IMR-90 (cell line): ENCODE measurements around the gene B4GALT5. TPM values are rescaled to one million over a fixed set of nuclear protein-coding genes. Genes with fewer than 3 reads are reported as not detected.

Source experiments
- ATAC-seq: fragments of 200-7000 bp; cut with Tn5 transposase; 2 replicates; pipeline ENCODE4 v1.9.1; 2020; ENCODE audit warnings: low read depth, mild to moderate bottlenecking, moderate library complexity
- BruUV-seq: library from RNA; stranded (reverse); fragments of 400-500 nt; replicated peaks from 2 replicates; lab custom pipeline; 2021; lab: Mats Ljungman, UMichigan
- CTCF ChIA-PET: fragments of 300-600 bp; formaldehyde crosslinking; extraction: SDS; loops from one replicate; lab custom pipeline; 2021; ENCODE audit warnings: antibody characterized with exemption; lab: Yijun Ruan, JAX
- POLR2A ChIA-PET: fragments of 300-600 bp; sonication (Branson Sonifier 250); formaldehyde crosslinking; loops from one replicate; lab custom pipeline; 2022; ENCODE audit warnings: antibody characterized with exemption; ENCODE audit not compliant: unreplicated experiment; lab: Charles Lee
- DNase-seq: peaks from one replicate; pipeline ENCODE4 v3.0.0; 2013
- H2AFZ ChIP-seq: replicated peaks from 2 replicates; pipeline ENCODE3; 2013; ENCODE audit warnings: low read length, mild to moderate bottlenecking; ENCODE audit not compliant: poor library complexity
- H2AK5ac ChIP-seq: 2 replicates; pipeline ENCODE4 v1.6.1; 2013; ENCODE audit warnings: low read depth, low read length, inconsistent platforms
- H2AK9ac ChIP-seq: replicated peaks from 2 replicates; pipeline ENCODE3; 2013; ENCODE audit warnings: mild to moderate bottlenecking, low read depth, low read length, moderate library complexity; ENCODE audit not compliant: poor library complexity
- H2BK120ac ChIP-seq: 2 replicates; pipeline ENCODE4 v1.6.1; 2013; ENCODE audit warnings: low read depth, low read length, inconsistent platforms
- H2BK15ac ChIP-seq: 3 replicates; pipeline ENCODE4 v1.6.1; 2013; ENCODE audit warnings: low read depth, low read length, inconsistent platforms
- H2BK20ac ChIP-seq: 2 replicates; pipeline ENCODE4 v1.6.1; 2013; ENCODE audit warnings: low read depth, mild to moderate bottlenecking, inconsistent platforms, low read length, moderate library complexity
- H2BK5ac ChIP-seq: 2 replicates; pipeline ENCODE4 v1.6.1; 2013; ENCODE audit warnings: mild to moderate bottlenecking, low read depth, low read length, inconsistent platforms; ENCODE audit not compliant: poor library complexity, severe bottlenecking
- H3K14ac ChIP-seq: replicated peaks from 2 replicates; pipeline ENCODE4 v1.6.1; 2013; ENCODE audit warnings: low read depth, low read length, inconsistent platforms
- H3K18ac ChIP-seq: 2 replicates; pipeline ENCODE4 v1.6.1; 2013; ENCODE audit warnings: low read depth, low read length, control low read depth
- H3K23ac ChIP-seq: 2 replicates; pipeline ENCODE4 v1.6.1; 2013; ENCODE audit warnings: low read depth, low read length, inconsistent platforms
- H3K27ac ChIP-seq: 2 replicates; pipeline ENCODE4 v1.5.1; 2013; ENCODE audit warnings: mild to moderate bottlenecking, control low read depth, low read length; ENCODE audit not compliant: insufficient read depth
- H3K27me3 ChIP-seq: 2 replicates; pipeline ENCODE4 v1.6.1; 2013; ENCODE audit warnings: low read length; ENCODE audit not compliant: control insufficient read depth, insufficient read depth
- H3K36me3 ChIP-seq: 2 replicates; pipeline ENCODE4 v1.6.1; 2013; ENCODE audit warnings: low read length, mixed read lengths; ENCODE audit not compliant: control insufficient read depth, insufficient read depth
- H3K4ac ChIP-seq: 2 replicates; pipeline ENCODE4 v1.6.1; 2013; ENCODE audit warnings: low read depth, low read length, inconsistent platforms
- H3K4me1 ChIP-seq: 2 replicates; pipeline ENCODE4 v1.6.1; 2013; ENCODE audit warnings: low read length, mixed read lengths; ENCODE audit not compliant: control insufficient read depth, insufficient read depth
- H3K4me2 ChIP-seq: 2 replicates; pipeline ENCODE4 v1.6.1; 2013; ENCODE audit warnings: low read depth, mild to moderate bottlenecking, control low read depth, low read length, moderate library complexity
- H3K4me3 ChIP-seq: 2 replicates; pipeline ENCODE4 v1.5.1; 2013; ENCODE audit warnings: low read depth, mild to moderate bottlenecking, control low read depth, low read length, moderate library complexity; ENCODE audit not compliant: insufficient read depth
- H3K56ac ChIP-seq: 2 replicates; pipeline ENCODE4 v1.6.1; 2013; ENCODE audit warnings: low read length, inconsistent platforms; ENCODE audit not compliant: insufficient read depth; ENCODE audit errors: extremely low read depth
- H3K79me1 ChIP-seq, 2 experiments: 2 replicates each; pipeline ENCODE4 v1.6.1; 2013; ENCODE audit warnings: low read length in 2 of 2, inconsistent platforms in 1 of 2, low read depth in 1 of 2
- H3K9ac ChIP-seq: 2 replicates; pipeline ENCODE4 v1.6.1; 2013; ENCODE audit warnings: low read depth, low read length, control low read depth
- H3K9me1 ChIP-seq: 2 replicates; pipeline ENCODE4 v1.6.1; 2013; ENCODE audit warnings: low read length, inconsistent platforms; ENCODE audit not compliant: insufficient read depth
- H3K9me3 ChIP-seq: 2 replicates; pipeline ENCODE4 v1.6.1; 2013; ENCODE audit warnings: low read length; ENCODE audit not compliant: control insufficient read depth, insufficient read depth
- H4K20me1 ChIP-seq: 2 replicates; pipeline ENCODE4 v1.6.1; 2013; ENCODE audit warnings: low read length, inconsistent platforms; ENCODE audit not compliant: insufficient read depth
- H4K5ac ChIP-seq: 2 replicates; pipeline ENCODE4 v1.6.1; 2013; ENCODE audit warnings: mild to moderate bottlenecking, low read depth, low read length, control low read depth
- H4K8ac ChIP-seq, 2 experiments: 2 replicates each; pipeline ENCODE4 v1.6.1; 2013; ENCODE audit warnings: low read depth in 2 of 2, low read length in 2 of 2, control low read depth in 1 of 2, inconsistent platforms in 1 of 2
- H4K91ac ChIP-seq: 2 replicates; pipeline ENCODE4 v1.6.1; 2013; ENCODE audit warnings: low read depth, low read length, inconsistent platforms; ENCODE audit not compliant: insufficient read depth
- BHLHE40 ChIP-seq: fragments of 150-350 bp; IDR thresholded peaks from 2 replicates; pipeline ENCODE4 v1.6.1; 2016; ENCODE audit warnings: mild to moderate bottlenecking, low read depth, low read length
- CEBPB ChIP-seq: IDR thresholded peaks from 2 replicates; pipeline ENCODE4 v1.6.1; 2012; ENCODE audit warnings: low read depth, low read length, improper control_type of control experiment
- ELK1 ChIP-seq: fragments of 150-350 bp; IDR thresholded peaks from 2 replicates; pipeline ENCODE4 v1.6.1; 2016; ENCODE audit warnings: low read depth, mild to moderate bottlenecking, low read length, moderate library complexity, borderline replicate concordance
- FOS ChIP-seq: fragments of 150-350 bp; IDR thresholded peaks from 2 replicates; pipeline ENCODE4 v1.6.1; 2016; ENCODE audit warnings: low read depth, low read length
- MXI1 ChIP-seq: IDR thresholded peaks from 2 replicates; pipeline ENCODE4 v1.6.1; 2012; ENCODE audit warnings: low read depth, mild to moderate bottlenecking, low read length, moderate library complexity, borderline replicate concordance
- NFE2L2 ChIP-seq: fragments of 150-350 bp; IDR thresholded peaks from 2 replicates; pipeline ENCODE4 v1.6.1; 2016; ENCODE audit warnings: low read depth, mild to moderate bottlenecking, low read length
- POLR2A ChIP-seq: IDR thresholded peaks from 2 replicates; pipeline ENCODE4 v1.6.1; 2012; ENCODE audit warnings: mild to moderate bottlenecking, low read depth, low read length
- RCOR1 ChIP-seq: IDR thresholded peaks from 2 replicates; pipeline ENCODE4 v1.6.1; 2012; ENCODE audit warnings: mild to moderate bottlenecking, low read length, improper control_type of control experiment; ENCODE audit not compliant: insufficient replicate concordance
- RFX5 ChIP-seq: IDR thresholded peaks from 2 replicates; pipeline ENCODE4 v1.8.0; 2012; ENCODE audit warnings: low read depth, mild to moderate bottlenecking, low read length, moderate library complexity
- SMC3 ChIP-seq: fragments of 150-350 bp; IDR thresholded peaks from 2 replicates; pipeline ENCODE4 v1.6.1; 2016; ENCODE audit warnings: low read depth, mild to moderate bottlenecking, antibody characterized with exemption, low read length, moderate library complexity
- WGBS, 2 experiments: methylation state at CpG; one replicate each; pipeline versions ENCODE4 v1.1.5 to v1.1.7; 2013; ENCODE audit warnings: missing lambda C conversion rate in 2 of 2; ENCODE audit not compliant: insufficient read length in 1 of 2; ENCODE audit errors: extremely low coverage in 2 of 2; 5-methylcytosine and 5-hydroxymethylcytosine counted together
- dilution Hi-C: fragments of 300-500 bp; cut with HindIII; formaldehyde crosslinking; loops from one replicate; pipeline ENCODE4 v1.14.3; 2018; ENCODE audit warnings: low sequenced_read_pairs; ENCODE audit not compliant: unreplicated experiment
- in situ Hi-C: fragments of 300-500 bp; cut with MboI; formaldehyde crosslinking; loops from 3 replicates; pipeline ENCODE4 v1.14.3; 2019; ENCODE audit warnings: low sequenced_read_pairs, inconsistent platforms, mixed read lengths
- intact Hi-C: fragments of 100-400 bp; cut with micrococcal nuclease; formaldehyde crosslinking; loops from 2 replicates; pipeline ENCODE4 v1.10.0; 2022
- polyA plus RNA-seq, 3 experiments: library from polyadenylated mRNA; depleted of rRNA; stranded (reverse); fragments of >200 nt; gene quantifications; 2 replicates each; pipeline ENCODE4 v1.2.3, GENCODE V29; 2012; ENCODE audit warnings: low replicate concordance in 1 of 3
- total RNA-seq: library from RNA; depleted of rRNA; stranded (reverse); fragments of >200 nt; gene quantifications from 2 replicates; pipeline ENCODE4 v1.2.3, GENCODE V29; 2012
- TF ChIP-seq, protein P1 (sequence below): fragments of 150-350 bp; IDR thresholded peaks from 2 replicates; pipeline ENCODE4 v1.6.1; 2017; ENCODE audit warnings: mild to moderate bottlenecking, antibody characterized with exemption, low read length, low read depth
- TF ChIP-seq, protein P2 (sequence below): conservative IDR thresholded peaks from 2 replicates; pipeline ENCODE4 v1.5.1; 2012; ENCODE audit warnings: mild to moderate bottlenecking, low read depth, low read length, improper control_type of control experiment

B4GALT5 gene
- total and polyA plus RNA-seq, 2 of the 4 experiments (the other 2 are of a cell fraction), result 11.3 to 20.4 TPM

DNA sequence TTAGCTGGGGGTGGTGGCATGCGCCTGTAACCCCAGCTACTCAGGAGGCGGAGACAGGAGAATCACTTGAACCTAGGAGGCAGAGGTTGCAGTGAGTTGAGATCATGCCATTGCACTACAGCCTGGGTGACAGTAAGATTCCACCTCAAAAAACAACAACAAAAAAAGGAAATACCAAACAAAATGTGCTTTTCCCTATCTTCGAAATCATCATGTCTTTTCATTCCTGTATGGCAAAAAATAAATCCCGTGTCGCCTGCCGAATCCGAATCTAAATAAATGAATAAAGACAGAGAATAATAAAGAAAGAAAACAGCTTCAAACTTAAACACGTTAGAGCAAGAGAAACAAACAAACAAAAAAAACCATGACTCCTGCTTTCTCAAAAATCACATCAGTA lies 11.8 kb downstream of the B4GALT5 start:
- Histone ChIP-seq H3K18ac (no peak overlapping the region), H3K27ac (no peak overlapping the region), H3K56ac (no peak overlapping the region), H4K20me1 (peaks cover 72% of the 10 kb centered on the region), H2BK20ac (no peak overlapping the region), H3K4me2 (no peak overlapping the region), H2AFZ (no peak overlapping the region), H3K79me1 (peaks cover 25 to 67% of the 10 kb centered on the region in 2 experiments), H4K8ac (no peak overlapping the region), H2BK15ac (no peak overlapping the region), H3K9me1 (peaks cover 14% of the 10 kb centered on the region), H3K4ac (no peak overlapping the region), H4K5ac (no peak overlapping the region), H3K36me3 (no peaks in the 10 kb centered on the region), H2AK5ac (no peak overlapping the region), H3K14ac (no peak overlapping the region), H3K4me3 (no peak overlapping the region), H2AK9ac (no peak overlapping the region), H3K9me3 (no peaks in the 10 kb centered on the region), H3K4me1 (peaks cover 12% of the 10 kb centered on the region), H2BK120ac (no peak overlapping the region), H3K9ac (no peak overlapping the region), H2BK5ac (no peak overlapping the region), H3K27me3 (no peaks in the 10 kb centered on the region), H4K91ac (no peak overlapping the region), H3K23ac (no peak overlapping the region)
- ChIA-PET POLR2A (no interaction called here), CTCF (no interaction called here)
- in situ Hi-C loops, result no loop called here
- WGBS, 2 experiments, result no CpG with 5 or more reads among the region's 8 CpGs
- DNase-seq, result no peak
- intact Hi-C loops, result no loop called here
- no TSS peak for BruUV-seq
- ATAC-seq, result no peak
- dilution Hi-C loops, result no loop called here
- TF ChIP-seq RFX5 (no peak), ELK1 (no peak), POLR2A (no peak), FOS (no peak), MXI1 (no peak), CEBPB (no peak), SMC3 (no peak), BHLHE40 (no peak), RCOR1 (no peak), NFE2L2 (no peak)
- TF ChIP-seq, protein P1, sequence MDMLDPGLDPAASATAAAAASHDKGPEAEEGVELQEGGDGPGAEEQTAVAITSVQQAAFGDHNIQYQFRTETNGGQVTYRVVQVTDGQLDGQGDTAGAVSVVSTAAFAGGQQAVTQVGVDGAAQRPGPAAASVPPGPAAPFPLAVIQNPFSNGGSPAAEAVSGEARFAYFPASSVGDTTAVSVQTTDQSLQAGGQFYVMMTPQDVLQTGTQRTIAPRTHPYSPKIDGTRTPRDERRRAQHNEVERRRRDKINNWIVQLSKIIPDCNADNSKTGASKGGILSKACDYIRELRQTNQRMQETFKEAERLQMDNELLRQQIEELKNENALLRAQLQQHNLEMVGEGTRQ, result no peak
- TF ChIP-seq, protein P2, sequence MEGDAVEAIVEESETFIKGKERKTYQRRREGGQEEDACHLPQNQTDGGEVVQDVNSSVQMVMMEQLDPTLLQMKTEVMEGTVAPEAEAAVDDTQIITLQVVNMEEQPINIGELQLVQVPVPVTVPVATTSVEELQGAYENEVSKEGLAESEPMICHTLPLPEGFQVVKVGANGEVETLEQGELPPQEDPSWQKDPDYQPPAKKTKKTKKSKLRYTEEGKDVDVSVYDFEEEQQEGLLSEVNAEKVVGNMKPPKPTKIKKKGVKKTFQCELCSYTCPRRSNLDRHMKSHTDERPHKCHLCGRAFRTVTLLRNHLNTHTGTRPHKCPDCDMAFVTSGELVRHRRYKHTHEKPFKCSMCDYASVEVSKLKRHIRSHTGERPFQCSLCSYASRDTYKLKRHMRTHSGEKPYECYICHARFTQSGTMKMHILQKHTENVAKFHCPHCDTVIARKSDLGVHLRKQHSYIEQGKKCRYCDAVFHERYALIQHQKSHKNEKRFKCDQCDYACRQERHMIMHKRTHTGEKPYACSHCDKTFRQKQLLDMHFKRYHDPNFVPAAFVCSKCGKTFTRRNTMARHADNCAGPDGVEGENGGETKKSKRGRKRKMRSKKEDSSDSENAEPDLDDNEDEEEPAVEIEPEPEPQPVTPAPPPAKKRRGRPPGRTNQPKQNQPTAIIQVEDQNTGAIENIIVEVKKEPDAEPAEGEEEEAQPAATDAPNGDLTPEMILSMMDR, result no peak
